Activated T-helper 1 cell treated with Interleukin-2 at 50 U/mL for 16 hours (primary cell): ENCODE data around the gene CNTFR.
A peak's percentile ranks its signal among the peaks of the same experiment; 100 is the strongest.
"Not testable (repeated sequence)": the region's sequence is repeated elsewhere in the genome, so short reads cannot be mapped to it uniquely, and the experiment has no call there.

Experiments
- DNase-seq: peaks from one replicate; pipeline ENCODE4 v3.0.0-alpha.2; 2020; ENCODE audit warnings: low read depth

CNTFR gene

DNA sequence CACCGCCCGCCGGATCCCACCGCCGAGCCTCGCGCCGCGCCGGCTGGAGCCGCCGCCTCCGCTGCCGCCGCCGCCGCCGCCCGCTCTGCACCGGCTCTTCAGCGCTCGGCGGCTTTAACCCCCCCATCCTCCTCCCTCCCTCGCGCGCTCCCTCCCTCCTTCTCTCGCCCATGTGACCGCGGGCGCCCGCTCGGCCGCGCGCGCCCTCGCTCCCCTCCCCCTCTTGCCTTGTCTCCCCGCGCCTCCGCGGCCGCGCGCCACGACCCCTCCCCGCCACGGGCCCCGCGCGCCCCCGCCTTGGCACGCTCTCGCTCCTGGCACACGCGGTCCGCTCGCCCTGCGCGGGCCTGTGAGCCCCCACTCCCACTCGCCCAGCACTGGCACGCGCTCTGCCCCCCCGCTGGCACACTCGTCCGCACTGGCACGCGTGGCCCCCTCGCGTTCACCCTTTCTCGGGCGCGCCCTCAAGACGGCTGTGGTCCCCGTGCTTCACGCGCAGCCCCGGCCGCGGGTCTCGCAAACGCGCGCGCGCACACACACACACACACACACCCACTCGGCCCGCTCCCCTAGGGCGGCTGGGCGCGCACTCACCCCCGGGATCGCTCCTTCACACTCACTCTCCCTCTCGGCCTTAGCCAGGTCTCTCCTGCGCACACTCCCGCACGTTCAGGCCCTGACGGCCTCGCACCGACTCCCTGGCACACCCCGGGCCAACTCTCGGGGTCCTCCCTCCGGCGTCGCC, at the start of gene CNTFR:
Gene CNTFR, minus strand, starts transcription at position 89 of the 745 bp plus-strand sequence. CDS start 20,743 bp downstream, outside the sequence.
- DNase-seq: no peak

DNA sequence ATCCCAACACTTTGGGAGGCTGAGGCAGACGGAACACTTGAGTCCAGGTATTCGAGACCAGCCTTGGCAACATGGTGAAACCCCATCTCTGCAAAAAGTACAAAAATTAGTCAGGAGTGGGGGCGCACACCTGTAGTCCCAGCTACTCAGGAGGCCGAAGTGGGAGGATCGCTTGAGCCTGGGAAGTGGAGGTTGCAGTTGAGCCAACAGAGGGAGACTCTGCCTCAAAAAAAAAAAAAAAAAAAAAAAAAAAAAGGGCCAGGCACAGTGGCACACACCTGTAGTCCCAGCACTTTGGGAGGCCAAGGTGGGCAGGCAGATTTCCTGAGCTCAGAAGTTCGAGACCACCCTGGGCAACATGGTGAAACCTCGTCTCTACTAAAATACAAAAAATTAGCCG, 49.8 kb upstream of the CNTFR start:
- DNase-seq: not testable (repeated sequence)

- no peak for DNase-seq
Measured at GRCh38 chr9:34638138-34638445, 48.6 kb upstream of the CNTFR start.

- DNase-seq: peak; percentile 88
Measured at GRCh38 chr9:34637356-34638137, 48.0 kb upstream of the CNTFR start, which contains the start of gene SIGMAR1. Gene SIGMAR1 (minus strand): TSS chr9:34637787. CDS start chr9:34637697, 90 bp downstream.

- DNase-seq: no peak
Measured at GRCh38 chr9:34636791-34637355, 47.3 kb upstream of the CNTFR start.

DNA sequence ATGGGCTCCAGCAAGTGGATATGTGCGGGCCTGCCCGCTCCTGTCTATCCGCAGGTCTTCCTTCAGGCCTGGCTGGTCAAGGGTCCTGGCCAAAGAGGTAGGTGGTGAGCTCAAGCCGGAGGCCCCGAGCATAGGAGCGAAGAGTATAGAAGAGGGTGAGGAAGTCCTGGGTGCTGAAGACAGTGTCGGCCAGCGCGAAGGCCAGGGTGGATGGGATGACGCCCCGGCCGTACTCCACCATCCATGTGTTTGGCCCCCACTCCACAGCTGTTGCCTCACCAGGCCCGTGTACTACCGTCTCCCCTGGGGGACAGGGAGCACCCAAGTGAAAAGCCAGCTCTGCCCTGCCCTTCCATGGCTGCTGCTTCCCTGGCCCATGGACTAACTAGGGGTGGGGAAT, 46.0 kb upstream of the CNTFR start:
- DNase-seq: no peak

DNA sequence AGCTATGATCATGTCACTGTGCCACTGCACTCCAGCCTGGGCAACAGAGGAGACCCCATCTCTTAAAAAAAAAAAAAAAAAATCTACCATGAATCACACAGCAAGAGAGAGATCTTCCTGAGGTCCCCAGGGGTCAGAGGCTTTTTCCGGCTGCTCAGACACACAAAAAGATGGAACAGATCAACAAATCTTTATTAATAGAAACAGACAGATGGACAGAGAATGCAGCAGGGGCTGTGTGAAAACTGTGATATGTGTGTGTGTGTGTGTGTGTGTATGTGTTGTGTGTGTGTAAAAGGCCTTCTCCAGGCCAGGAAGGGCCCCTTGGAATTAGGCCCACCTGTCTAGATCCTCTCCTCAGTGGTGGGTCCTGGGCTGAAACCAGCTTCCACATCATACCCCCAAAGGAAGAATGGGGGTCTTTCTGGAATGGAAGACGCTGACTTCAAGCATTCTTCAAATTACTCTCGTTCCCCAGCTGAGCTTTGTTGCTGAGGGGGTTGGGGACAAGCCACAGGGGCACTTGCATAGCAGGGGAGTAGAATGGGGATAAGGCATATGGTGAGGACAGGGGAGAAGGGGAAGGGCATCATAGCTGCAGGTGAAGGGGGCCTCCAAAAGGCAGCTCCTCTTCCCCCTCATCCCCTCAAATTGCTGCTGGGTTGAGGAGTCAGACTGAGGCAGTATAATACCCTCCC, 45.2 kb upstream of the CNTFR start:
- no peak for DNase-seq

- DNase-seq: peak; percentile 61
Measured at GRCh38 chr9:34633851-34634550, 44.5 kb upstream of the CNTFR start.

DNA sequence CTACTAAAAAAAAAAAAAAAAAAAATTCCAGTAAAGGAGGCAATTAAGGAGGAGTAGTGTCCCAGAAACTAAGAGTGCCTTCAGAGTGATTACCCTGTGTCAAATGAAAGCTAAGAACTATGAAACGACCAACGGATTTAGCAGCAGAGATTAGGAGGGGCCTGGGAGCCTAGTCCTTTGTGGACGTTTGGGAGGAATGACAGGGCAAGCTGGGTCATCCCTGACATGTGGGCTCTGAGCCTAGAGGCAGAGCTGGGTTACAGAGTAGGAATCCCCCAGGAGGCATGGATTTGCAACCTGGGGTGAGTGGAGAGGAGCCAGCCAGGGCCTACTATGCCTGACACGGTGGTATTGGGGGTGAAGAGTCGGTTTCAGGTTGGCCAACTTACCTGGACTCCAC, 43.6 kb upstream of the CNTFR start:
- DNase-seq: no peak

DNA sequence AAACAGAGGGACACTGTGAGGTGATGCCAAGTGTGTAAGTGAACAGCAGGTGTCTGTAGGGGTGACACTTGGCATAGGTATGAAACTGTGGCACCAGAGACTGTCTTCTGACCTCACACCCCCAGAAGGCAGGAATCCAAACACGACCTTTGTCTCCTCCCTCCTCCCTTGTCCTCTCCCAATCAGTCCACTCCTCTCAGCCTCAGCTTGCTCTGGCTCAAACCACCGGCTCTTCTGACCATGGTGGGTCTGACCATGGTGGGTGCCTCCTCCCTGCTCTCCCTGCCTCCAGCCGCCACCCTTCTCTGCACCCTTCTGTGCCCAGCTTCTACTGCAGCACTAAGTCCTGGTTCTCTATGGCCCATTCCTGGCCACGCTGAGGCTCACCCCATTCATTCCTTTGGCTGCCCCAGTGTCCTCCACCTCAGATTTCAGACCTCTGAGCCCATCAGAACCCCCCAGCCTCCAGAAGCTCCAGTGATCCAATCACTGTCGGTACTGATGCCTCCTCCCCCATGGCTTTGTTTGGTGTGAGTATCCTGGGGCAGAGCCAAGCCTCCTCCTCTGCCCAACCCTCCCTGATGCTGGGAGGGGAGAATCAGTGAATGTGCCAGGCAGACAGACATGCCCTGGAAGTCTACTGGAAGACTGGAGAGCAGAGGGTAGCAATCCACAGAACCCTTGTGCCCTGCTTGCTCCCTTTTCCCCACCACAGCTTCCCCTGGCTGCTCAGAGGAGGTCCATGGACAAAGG, 41.1 kb upstream of the CNTFR start:
- no peak for DNase-seq

GRCh38 chr9:34629491-34629808, 39.9 kb upstream of the CNTFR start:
- no peak for DNase-seq

DNA sequence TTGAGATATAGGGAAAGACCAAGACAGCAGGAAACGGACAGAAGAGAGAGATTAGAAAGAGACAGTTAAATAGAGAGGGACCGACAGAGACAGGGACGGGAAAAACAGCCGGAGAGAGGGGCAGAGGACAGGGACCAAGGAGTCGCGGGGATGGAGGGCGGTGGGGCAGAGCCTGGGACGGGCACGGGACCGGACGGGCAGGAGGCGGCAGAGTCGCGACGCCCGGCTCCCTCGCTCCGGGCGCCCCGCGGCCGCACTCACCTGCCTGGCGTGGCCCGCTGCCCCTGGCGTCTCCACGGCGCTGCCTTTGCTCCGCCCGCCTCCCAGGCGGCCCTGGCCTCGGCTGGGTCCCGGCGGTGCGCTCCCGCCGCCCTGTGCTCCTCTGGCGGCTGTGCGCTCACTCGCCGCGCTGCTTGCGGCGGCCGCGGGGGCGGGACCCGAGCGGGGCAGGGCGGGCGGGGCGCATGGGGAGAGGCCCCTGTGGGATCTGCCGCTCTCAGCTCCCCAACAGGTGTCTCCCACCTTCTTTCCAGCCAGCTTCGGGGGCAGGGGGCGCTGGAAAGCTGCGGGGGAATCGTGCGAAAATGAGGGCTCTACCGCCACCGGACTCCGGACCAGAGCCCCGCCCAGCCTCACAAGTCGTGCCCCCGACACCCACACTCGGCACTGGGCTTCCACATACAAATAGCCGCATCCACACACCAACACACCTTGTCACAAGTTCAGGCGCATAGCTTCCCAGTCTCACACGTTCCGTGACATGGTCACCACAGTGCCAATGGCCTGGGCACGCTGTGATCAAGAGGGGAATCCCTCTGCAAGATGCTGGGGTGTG, 39.3 kb upstream of the CNTFR start, which contains the start of gene ARID3C:
Gene ARID3C, minus strand, starts transcription at position 411 of the 835 bp plus-strand sequence. CDS start 1,052 bp downstream, outside the sequence.
- no peak for DNase-seq

DNA sequence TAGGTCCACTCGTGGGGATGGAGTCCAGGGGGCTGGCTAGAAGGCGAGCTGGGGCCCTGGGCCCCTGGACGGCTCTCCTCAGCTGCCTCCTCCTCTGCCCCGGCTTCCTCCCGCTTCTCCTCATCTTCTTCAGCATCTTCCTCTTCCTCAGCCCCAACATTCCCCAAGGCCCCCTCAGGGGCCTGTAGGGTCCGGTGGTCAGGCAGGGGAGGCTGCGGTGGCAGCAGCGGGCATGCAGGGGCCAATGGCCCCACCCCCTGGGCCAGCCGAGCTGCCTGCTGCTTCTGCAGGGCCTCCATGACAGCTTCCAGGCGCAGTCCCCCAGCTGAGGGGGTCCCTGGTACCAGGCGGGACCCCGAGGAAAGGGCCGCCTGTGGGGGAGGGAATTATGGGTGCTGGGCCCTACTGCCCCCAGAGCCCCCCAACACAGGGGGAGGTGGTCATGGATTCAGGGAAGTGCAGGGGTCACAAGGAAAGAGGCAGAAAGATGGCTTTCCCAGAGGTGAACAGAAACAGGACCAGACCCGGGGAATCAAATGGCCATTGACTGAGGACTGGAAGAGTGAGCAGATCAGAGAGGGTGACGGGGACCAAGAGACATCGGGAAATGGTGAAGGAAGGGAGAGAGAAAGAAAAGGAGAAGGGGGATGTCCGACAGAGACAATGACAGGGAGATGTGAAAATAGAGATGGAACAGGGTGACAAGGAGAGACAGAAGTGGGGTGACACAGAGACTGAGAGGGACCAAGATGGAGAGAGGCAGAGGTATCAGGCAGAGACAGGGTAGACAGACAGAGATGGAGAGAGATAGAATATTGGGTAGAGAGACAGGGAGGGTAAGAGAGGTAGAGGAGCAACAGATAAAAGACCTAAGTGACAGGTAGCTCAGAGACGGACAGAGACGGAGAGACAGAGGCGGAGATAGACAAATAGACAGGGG, 38.5 kb upstream of the CNTFR start:
- no peak for DNase-seq

DNA sequence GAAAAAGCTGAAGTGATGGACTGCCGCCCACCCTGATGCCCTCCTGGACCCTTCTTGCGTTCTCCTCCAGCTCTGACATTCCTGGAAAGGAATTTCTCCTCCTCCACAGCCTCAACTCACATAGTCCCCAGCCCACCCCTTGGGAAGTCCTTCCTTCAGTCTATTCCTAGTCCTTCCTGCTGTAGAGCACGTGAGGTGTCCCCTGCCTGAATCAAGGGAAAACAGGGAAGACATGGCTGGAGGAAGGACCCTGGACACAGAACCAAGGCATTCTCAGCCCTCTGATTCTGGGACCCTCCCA, 35.6 kb upstream of the CNTFR start:
- no peak for DNase-seq

GRCh38 chr9:34624475-34625185, 35.1 kb upstream of the CNTFR start:
- no peak for DNase-seq

- no peak for DNase-seq
Measured at GRCh38 chr9:34623374-34624235, 34.1 kb upstream of the CNTFR start.
